ENCODE data around the gene PIGL.

PIGL gene

GRCh38 chr17:16354585-16354984 lies 137.6 kb downstream of the PIGL start:
- DNase-seq, result no peak

DNA sequence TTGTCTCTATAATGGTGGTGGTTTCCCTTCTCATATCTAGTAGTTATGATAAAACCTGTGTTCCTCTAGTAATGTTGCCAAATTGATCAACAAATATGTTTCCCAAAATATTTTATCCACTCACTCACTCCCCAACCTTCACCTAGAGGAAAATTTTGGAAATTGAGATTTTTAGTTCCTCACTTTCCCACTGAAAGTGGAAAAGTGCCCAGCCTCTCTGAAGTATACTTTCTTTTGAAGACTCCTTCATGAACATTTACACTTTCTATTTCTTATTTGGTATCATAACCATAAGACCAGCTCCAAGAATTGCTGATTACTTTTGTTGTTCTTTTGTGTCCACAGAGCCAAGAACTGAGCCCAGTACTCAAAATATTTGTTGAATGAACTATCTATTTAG lies 141.4 kb downstream of the PIGL start:
- no peak for DNase-seq

DNA sequence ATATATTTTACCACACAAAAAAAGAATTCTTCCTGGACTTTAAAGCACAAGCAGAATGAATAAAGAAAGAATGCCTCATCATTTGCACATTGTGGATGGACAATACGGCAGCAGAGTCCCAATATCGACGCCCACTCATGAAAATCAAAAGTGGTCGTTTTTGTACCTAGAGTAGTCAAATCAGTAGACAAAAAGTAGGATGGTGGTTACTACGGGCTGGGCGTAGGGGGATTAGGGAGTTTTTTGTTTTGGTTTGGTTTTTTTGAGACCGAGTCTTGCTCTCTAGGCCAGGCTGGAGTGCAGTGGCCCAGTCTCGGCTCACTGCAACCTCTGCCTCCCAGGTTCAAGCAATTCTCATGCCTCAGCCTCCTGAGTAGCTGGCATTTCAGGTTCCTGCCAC lies 144.9 kb downstream of the PIGL start:
- DNase-seq, result no peak

DNA sequence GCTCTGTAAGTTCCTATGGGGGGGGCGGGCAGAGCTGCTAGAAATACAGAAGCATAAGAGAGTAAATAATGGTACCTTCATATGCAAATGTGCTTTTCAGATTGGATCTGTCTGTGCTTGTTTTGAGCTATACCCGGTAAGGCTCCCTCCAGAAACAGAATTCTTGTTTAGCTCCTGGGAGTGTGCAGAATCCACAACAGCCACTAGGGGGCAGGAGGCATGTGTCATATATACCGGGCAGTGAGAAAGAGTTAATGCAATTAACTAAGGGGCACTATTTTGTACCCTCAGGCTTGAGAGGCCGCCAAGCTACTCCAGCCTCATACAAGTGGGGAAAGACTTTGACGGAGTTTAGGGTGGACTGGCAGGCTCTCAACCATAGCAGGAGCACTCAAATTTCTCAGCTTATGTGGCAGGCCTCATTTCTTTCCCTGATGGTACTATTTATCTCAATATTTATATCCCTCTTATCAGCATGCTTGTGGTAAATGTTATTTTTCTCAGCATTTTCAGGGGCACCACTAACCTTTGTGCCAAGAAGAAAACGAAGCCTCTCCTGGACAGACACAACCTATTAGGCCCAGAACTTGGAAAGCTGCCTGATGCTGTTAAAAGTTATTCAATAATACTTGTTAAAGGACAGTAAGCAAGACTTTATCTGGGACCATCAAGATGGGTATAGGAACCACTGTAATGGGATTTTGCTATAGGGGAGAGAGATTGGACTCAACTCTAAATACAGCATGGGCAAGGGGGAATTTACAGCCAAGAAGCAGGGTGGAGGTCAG lies 146.9 kb downstream of the PIGL start:
- peak; percentile 92 for DNase-seq

- DNase-seq, result no peak
These were observed 147.6 kb downstream of the PIGL start for GRCh38 chr17:16364625-16365024.

DNA sequence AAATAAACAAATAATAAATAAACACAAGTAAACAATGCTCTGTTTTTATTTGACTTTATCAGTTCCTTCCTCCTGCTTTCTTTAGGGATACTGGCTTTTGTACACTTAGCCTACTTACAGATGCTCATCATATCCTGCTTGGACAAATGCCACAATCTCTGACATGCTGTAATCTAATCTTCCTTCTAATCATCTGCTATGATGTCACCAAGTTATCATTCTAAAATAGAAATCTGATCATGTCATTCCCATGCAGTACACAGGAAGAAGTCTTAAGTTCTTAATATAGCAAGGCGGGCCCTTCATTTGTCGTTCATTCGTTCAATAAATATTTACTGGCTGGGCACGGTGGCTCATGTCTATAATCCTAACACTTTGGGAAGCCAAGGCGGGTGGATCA lies 154.7 kb downstream of the PIGL start:
- DNase-seq, result peak; percentile 36

DNA sequence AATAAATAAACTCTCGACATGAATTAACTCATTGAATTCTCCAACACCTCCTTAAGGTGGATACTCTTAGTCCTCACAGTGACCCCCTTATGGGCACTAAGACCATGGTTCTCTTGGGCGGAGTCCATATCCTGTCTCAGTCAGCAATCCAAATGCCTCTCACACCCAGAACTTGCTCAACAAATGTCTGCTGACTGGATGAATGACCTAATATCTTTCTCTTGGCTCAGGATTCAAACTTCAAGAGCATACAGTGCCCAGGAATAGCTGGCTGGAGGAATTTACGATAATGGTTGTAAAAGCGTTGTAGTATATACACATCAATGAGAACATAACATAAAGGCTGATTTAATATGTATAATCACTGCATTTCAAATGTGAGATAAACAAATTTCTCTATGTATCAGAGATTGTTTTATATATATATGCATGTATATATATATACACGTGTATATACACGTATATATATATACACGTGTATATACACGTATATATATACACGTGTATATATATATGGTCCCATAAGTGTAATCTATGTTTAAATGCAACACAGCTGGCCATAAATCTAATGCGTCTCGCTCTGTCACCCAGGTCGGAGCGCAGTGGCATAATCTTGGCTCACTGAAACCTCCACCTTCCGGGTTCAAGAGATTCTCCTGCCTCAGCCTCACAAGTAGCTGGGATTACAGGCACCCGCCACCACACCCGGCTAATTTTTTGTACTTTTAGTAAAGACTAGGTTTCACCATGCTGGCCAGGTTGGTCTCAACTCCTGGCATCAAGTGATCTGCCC lies 157.3 kb downstream of the PIGL start:
- no peak for DNase-seq
